Gastrocnemius medialis (tissue), 4 donors: Measurements from ENCODE around the gene CRBN. TPM values are rescaled to one million over a fixed set of nuclear protein-coding genes. Genes with fewer than 3 reads are reported as not detected.

Experiments
- ATAC-seq, 2 donors: fragments of 150-250 bp; one replicate each; pipeline ENCODE4 v1.9.1; 2016
- DNase-seq, 2 donors: peaks; one replicate each; pipeline ENCODE4 v3.0.0-alpha.2; 2019
- H3K27ac ChIP-seq, 4 donors: fragments of 200-600 bp; sonication (generic); 1 replicate in 1 of 4; 2 replicates in 3 of 4; pipeline ENCODE4 v1.5.1; 2016 to 2018; ENCODE audit warnings: mild to moderate bottlenecking in 2 of 4, moderate library complexity in 1 of 4
- H3K27me3 ChIP-seq, 3 donors: fragments of 200-600 bp; sonication (generic) in 2 of 3; 1 replicate in 1 of 3; 2 replicates in 2 of 3; pipeline versions ENCODE4 v1.5.1 to v1.6.0; 2016 to 2019; ENCODE audit warnings: mild to moderate bottlenecking in 1 of 3, moderate library complexity in 1 of 3
- H3K36me3 ChIP-seq, 2 donors: fragments of 200-600 bp; sonication (generic) in 1 of 2; one replicate each; pipeline ENCODE4 v1.5.1; 2017 to 2018
- H3K4me1 ChIP-seq, 2 donors: fragments of 200-600 bp; sonication (generic) in 1 of 2; one replicate each; pipeline ENCODE4 v1.5.1; 2016 to 2017; ENCODE audit warnings: mild to moderate bottlenecking in 2 of 2
- H3K4me3 ChIP-seq, 4 donors: fragments of 200-600 bp; sonication (generic) in 3 of 4; 1 replicate in 1 of 4; 2 replicates in 3 of 4; pipeline ENCODE4 v1.5.1; 2016 to 2019; ENCODE audit warnings: mild to moderate bottlenecking in 2 of 4
- H3K9me3 ChIP-seq, 3 donors: fragments of 200-600 bp; sonication (generic) in 2 of 3; 1 replicate in 1 of 3; 2 replicates in 2 of 3; pipeline ENCODE4 v1.5.1; 2016 to 2019
- CTCF ChIP-seq, 5 experiments: fragments of 450-650 bp in 3 of 5; fragments of 200-600 bp in 2 of 5; sonication (generic) in 2 of 5; IDR thresholded peaks in 4 of 5; conservative IDR thresholded peaks in 1 of 5; 1 replicate in 4 of 5; 2 replicates in 1 of 5; pipeline ENCODE4 v1.5.1; 2016 to 2019; ENCODE audit warnings: antibody characterized with exemption in 5 of 5, mild to moderate bottlenecking in 3 of 5, moderate library complexity in 3 of 5
- POLR2A ChIP-seq, 2 donors: fragments of 450-650 bp; IDR thresholded peaks; one replicate each; pipeline ENCODE4 v1.6.1; 2017; ENCODE audit warnings: antibody characterized with exemption in 2 of 2, mild to moderate bottlenecking in 2 of 2, moderate library complexity in 2 of 2
- in situ Hi-C, 4 donors: fragments of 200-750 bp; cut with MboI; loops; one replicate each; pipeline versions ENCODE4 v1.15.0 to v1.8.0; 2017; ENCODE audit warnings: low sequenced_read_pairs in 4 of 4
- intact Hi-C: fragments of 100-400 bp; cut with DNase I; formaldehyde crosslinking; loops from one replicate; pipeline ENCODE4 v1.15.1; 2023; ENCODE audit warnings: low total_unique reads
- total RNA-seq, 4 donors: library from RNA; depleted of rRNA; stranded (reverse); fragments of >200 nt; gene quantifications; one replicate each; pipeline versions ENCODE4 v1.1.0 to v1.2.3, GENCODE V29; 2016

CRBN gene
- total RNA-seq: 100 to 1,000 TPM in 1 of 4 donors, 10 to 100 TPM in 3; 49.2 to 101 (median 84.9) TPM

GRCh38 chr3:3179407-3180094 is at the start of gene CRBN:
TSS of gene CRBN (minus strand) at chr3:3179691. CDS start at chr3:3179687, 4 bp downstream.
- TF ChIP-seq CTCF (IDR thresholded peaks at IDR 0.05 in 4 of 5, conservative IDR thresholded peaks at IDR 0.05 in 1 of 5): peak; percentile 97 to 99 (median 98)
- peak; percentile 56 to 58 for TF ChIP-seq POLR2A (IDR thresholded peaks at IDR 0.05)
- Histone ChIP-seq H3K27me3 (no peaks in the 10 kb centered on the region), H3K4me1 (peaks cover 28 to 35% of the 10 kb centered on the region in 2 donors), H3K4me3 (peak within 1 kb of the TSS; percentile 97 to 99 (median 98)), H3K27ac (peak within 1 kb of the TSS; percentile 85 to 96 (median 91)), H3K36me3 (peaks cover 0 to under 1% of the 10 kb centered on the region in 2 donors), H3K9me3 (no peaks in the 10 kb centered on the region)
- peak; percentile 97 to 98 for ATAC-seq
- DNase-seq: peak; percentile 74 to 80
- intact Hi-C loops (loop anchor here (2.0 kb wide), 1 partner anchor 53 kb away; the partner anchor contains the start of gene TRNT1), in situ Hi-C loops (loop anchor here in 2 of 4 donors (10.0 kb wide), 1 partner anchor 1115 kb away; no protein-coding TSS in a partner anchor)

GRCh38 chr3:3227640-3228039 is 48.1 kb upstream of the CRBN start:
- H3K36me3 ChIP-seq: no peaks in the 10 kb centered on the region
- TF ChIP-seq POLR2A (IDR thresholded peaks at IDR 0.05): no peak
- TF ChIP-seq CTCF (IDR thresholded peaks at IDR 0.05 in 4 of 5, conservative IDR thresholded peaks at IDR 0.05 in 1 of 5): no peak
- no peak overlapping the region for H3K27ac ChIP-seq
- no peak overlapping the region for H3K4me3 ChIP-seq
- intact Hi-C loops (no loop called here), in situ Hi-C loops (no loop called here)
- ATAC-seq: no peak
- H3K4me1 ChIP-seq: no peaks in the 10 kb centered on the region
- H3K9me3 ChIP-seq: no peaks in the 10 kb centered on the region
- DNase-seq: no peak
- H3K27me3 ChIP-seq: no peaks in the 10 kb centered on the region

GRCh38 chr3:3221528-3221927 is 42.0 kb upstream of the CRBN start:
- ATAC-seq (no peak), DNase-seq (no peak)
- H3K27me3 ChIP-seq: no peaks in the 10 kb centered on the region
- H3K9me3 ChIP-seq: no peaks in the 10 kb centered on the region
- no peak overlapping the region for H3K4me3 ChIP-seq
- intact Hi-C loops: no loop called here
- no peaks in the 10 kb centered on the region for H3K36me3 ChIP-seq
- no peak overlapping the region for H3K27ac ChIP-seq
- TF ChIP-seq POLR2A (IDR thresholded peaks at IDR 0.05) (no peak), CTCF (IDR thresholded peaks at IDR 0.05 in 4 of 5, conservative IDR thresholded peaks at IDR 0.05 in 1 of 5) (no peak)
- in situ Hi-C loops: loop anchor here in 1 of 4 donors (25.0 kb wide), 1 partner anchor 791 kb away; no protein-coding TSS in a partner anchor
- H3K4me1 ChIP-seq: no peaks in the 10 kb centered on the region

GRCh38 chr3:3216401-3216800 is 36.9 kb upstream of the CRBN start:
- Histone ChIP-seq H3K27ac (no peak overlapping the region), H3K27me3 (no peaks in the 10 kb centered on the region), H3K4me3 (no peak overlapping the region), H3K36me3 (no peaks in the 10 kb centered on the region), H3K9me3 (no peaks in the 10 kb centered on the region), H3K4me1 (no peaks in the 10 kb centered on the region)
- DNase-seq (no peak), ATAC-seq (no peak)
- in situ Hi-C loops: loop anchor here in 2 of 4 donors (10.0 to 25.0 kb wide), 2 partner anchors 796 to 1068 kb away; no protein-coding TSS in a partner anchor
- TF ChIP-seq CTCF (IDR thresholded peaks at IDR 0.05 in 4 of 5, conservative IDR thresholded peaks at IDR 0.05 in 1 of 5): no peak
- intact Hi-C loops: no loop called here
